ENCODE results near the gene TUBB2A.
"Not testable (repeated sequence)": the region's sequence is repeated elsewhere in the genome, so short reads cannot be mapped to it uniquely, and the experiment has no call there.

Gene TUBB2A

DNA sequence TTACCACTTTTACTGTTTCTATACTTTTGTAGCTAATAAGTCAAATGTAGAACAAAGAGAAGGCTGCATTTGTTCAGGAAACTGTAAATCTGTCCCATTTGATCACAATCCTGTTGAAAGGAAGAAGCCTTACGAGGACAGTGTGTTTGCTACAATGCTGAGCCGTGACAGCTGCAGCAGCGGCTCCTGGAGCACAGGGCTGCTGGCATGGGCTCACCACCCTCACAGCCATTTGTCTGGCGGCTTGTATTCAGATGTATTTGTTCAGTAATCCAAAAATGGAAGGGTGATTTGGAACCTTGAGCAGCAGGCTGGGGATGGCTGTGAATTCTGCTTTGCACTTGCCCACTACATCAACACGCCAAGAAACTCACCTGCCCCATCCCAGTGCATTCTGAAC, 5.7 kb downstream of the TUBB2A start:
- DNase-seq = no peak

DNA sequence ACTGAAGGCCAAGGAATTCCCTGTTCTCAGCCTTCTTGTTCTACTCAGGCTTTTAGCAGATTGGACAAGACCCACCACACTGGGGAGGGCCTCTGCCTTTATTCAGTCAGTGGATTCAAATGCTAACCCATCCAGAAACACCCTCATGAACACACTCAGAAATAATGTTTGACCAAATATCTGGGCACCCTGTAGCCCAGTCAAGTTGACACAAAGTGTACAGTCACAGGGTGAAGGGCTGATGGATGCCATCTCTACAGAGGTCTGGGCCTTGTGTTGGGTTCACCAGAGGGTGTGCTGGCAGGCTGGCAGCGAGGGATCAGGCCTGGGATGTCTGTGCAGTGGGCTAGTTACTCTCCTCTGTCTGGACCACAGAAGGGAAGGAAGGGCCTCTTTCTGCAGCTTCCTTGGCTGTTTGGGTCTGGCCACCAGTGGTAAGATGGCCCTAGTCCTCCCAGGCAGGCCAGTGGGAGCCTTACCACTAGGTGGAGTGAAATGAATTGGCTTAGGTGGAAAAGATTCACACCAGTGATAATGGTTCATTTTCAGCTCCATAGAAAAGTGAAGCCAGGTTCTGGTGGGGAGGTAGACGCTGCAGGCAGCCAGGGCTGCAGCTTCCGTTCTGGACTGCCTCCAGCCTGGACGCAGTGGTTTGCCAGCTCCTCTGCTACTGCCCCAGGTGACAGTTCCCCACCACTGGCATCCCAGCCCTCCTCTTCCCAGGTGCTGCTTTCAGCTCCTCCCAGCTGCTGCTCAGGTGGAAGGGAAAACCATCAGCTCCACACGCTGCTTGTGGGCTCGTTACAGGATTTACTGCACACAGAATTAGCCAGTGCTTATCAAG, 9.2 kb downstream of the TUBB2A start:
- no peak for DNase-seq

DNA sequence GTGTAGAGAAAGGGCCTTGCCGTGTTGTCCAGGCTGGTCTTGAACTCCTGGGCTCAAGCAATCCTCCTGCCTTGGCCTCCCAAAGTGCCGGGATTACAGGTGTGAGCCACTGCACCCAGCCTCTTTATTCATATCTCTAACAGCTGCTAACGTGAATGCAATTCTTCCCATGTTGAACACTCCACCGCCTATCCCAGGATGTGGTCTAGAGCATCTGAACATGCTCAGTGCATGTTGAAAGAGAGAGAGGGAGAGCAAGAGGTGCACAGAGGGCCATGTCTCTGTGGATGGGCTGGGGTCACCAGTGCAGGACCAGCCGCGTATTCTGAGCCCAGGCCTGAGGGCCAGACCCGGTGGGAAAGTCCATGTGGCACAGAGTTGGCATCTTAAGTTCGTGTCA, 12.8 kb downstream of the TUBB2A start:
- DNase-seq = no peak

DNA sequence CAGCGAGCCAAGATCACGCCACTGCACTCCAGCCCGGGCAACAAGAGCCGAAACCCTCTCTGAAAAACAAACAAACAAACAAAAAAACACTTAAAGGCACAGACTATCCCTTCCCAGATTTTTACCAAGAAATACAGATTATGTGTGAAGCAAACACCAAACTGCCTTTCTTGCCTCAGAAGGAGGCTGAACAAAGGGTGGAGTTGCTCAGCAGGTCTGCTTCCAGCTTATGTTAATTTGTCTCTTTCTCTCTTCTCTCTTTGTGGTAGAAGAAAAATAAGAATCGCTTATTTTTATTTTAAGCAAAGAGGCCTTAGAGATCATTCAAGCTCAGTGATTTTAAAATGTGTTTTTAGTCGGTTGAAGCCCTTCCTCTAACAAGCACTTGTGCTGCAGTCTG, 14.2 kb downstream of the TUBB2A start:
- no peak for DNase-seq

DNA sequence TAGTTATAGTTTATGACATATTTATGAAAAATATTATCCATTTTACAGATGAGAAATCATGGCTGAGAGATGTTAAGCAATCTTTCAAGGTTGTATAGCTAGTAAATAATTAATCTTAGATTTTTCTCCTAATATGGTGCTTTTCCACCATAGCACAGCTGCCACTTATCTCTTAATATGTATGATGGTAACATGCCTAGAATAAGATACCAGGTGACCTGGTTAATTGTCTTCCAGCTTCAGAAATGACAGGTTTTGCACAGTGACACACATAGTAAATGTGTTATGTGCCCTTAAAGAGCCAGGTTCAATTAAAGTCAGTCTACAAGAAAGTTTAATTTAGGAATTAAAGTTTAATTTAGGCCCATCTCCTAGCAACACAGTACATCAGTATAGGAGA, 14.8 kb downstream of the TUBB2A start:
- DNase-seq = no peak

DNA sequence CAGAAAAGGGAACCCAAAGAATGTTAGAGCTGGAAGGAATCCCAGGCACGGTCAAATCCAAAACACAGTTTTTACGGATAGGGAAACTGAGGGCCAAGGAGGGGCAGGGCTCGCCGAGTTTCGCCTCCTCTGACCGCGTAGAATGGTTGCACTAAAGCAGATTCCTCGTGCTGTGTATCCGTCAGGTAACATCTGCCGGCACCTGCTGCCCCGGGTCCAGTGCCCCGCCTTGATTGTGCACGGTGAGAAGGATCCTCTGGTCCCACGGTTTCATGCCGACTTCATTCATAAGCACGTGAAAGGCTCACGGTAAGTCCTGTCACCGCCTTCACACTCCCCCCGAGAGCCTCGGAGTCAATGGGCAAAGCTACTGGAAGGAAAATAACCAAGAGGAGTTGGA, 17.1 kb downstream of the TUBB2A start:
- DNase-seq = no peak

DNA sequence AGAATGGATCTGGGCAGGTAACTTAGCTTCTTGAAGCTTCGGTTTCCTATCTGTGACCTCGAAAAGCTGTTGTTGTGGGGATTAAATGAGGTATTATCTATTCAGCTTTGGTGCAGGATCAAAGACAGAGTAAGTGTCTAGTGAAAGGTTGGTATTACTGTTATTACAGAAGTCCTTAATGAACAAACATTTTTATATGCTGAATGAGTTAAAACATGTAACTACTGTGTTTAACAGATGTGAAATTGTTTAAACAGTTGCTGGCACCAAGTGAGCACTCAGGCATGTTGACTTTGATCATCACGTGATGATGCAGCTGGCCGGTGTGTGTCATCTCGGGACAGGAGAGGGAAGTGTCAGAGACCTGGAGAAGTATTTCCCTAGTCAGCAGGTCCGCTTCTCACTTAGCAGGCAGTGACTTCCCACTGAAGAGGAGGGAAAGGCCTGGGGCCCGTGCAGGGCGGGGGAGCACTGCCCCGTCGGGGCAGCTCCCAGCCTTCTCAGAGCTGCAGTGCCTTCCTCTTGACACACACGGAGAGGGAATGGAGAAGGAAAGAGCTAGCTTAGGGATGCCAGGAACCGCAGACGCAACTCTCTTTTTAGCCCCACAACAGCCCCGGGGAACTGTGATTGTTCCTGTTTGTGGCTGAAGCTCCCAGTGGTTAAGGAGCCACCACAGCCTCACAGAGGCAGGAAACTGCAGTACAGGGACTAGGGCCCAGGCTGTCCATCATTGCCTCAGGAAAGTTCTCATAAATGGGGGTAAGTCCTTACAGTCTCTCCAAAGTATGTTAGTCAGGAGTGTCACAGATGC, 18.0 kb downstream of the TUBB2A start:
- DNase-seq = no peak

DNA sequence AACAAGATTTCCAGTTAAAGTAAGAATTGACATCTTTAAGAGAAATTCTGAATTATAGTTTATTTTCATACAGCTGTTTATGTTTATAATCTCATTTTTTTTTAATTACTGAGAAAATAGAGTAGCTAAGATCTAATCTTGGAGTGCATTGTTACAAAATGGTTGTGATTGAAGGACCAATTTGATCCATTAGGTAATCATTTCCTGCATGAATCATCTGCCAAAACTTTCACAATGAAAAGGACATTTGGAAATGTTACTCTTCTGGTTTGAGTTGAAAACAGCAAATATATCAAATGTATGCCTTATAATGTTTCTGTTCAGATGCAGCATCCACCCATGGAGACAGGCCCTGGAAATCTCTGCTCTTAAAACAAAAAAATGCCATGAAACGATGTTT, 19.0 kb downstream of the TUBB2A start:
- no peak for DNase-seq

DNA sequence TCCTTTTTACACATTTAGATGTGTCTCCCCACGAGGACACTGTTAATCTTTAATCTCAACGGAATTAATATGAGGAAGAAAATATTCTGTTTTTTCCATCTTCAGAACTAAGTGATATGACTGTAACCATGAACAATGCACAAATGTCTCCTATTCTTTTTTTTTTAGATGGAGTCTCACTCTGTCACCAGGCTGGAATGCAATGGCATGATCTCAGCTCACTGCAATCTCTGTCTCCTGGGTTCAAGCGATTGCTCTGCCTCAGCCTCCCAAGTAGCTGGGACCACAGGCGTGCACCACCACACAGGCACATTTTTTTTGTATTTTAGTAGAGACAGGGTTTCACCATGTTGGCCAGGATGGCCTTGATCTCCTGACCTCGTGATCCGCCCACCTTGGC, 19.5 kb downstream of the TUBB2A start:
- not testable (repeated sequence) for DNase-seq

DNA sequence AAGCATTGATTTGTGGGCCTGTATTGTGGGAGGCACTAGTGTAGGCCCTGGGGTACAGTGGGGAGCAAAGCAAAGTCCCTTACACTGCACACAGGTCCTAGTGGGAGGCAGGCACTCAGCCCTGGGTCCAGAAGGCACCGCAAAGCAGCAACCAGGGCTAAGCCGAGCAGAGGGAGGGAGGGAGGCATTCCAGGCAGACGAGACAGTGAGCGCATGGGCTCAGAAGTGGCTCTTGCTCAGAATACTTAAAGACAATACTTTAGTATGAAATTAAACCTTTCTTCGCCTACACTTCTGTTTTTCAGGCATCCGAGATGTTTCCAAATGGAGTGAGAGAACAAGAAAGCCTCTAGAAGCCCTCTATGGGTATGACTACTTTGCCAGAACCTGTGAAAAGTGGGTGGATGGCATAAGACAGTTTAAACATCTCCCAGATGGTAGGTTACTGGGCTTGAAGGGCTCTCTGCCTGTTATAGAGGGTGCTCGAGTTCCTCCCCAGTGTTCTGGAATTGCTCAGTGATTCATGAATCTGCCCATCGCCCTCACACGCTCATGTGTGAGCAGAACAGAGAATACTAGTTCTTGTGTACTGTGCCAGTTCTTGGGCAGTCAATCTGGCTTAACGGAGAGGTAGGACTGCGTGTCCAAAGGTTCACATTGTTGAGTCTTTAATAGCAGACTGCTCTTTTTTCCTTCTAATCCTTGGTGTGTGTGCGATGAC, 20.1 kb downstream of the TUBB2A start:
- no peak for DNase-seq

DNA sequence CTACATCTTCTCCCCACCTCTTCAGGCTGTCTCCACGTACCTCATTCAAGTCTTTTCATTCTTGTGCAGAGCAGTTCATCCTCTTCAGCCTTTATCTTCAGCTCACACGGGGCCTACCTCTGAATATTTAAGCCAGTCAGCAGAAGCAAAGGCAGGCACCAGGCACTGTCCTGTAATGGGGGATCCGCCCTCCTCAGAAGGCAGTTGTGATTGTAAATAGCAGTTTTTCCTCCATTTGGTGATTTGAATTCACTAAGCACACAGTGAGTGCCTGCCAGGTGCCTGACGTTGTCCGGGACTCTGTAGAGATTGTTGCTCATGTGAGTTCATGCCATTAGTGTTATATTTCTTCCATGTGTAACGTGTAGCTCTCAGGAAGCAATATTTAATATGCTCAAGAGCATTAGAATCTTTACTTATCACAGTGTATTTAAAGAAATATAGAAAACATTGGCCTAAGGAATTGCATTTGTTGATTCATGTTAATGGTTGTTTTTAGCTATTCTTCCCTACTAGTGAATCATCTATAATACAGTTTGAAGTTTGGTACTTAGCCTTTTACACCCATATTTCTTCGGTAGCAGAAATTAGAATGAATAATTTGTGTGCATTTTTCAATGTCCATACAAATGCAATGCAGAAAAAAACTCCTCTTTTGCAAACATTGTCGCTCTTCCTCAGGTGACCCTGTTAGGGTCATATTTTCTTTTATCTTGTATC, 20.9 kb downstream of the TUBB2A start:
- DNase-seq = no peak

DNA sequence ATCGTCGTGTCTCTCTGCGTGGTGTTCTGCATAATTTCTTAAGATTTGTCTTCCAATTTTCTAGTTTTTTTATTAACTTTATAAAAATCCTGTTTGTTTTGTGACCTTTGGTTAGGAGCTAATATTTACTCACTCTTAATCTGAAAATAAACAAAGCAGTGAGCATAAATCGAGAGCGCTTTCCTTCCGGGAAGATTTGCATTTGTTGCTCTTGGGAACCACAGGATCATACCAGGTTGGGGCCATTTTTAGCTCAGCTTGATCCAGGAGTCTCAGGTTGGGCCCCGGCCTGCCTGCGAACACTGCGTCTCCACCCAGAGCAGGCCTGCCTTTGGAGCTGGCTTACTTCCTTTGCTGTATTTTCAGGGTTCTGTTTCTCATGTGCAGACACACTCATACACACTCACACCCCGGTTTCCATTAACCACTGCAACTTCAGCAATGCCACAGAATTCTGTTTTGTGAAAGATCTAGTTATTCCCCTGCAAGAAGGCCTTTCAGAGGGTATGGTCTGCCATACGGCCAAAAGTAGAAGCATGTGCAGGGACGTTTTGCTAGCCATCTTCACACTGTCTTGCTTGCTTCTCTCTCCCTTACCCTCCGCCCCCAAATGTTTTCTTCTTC, 21.6 kb downstream of the TUBB2A start:
- no peak for DNase-seq

DNA sequence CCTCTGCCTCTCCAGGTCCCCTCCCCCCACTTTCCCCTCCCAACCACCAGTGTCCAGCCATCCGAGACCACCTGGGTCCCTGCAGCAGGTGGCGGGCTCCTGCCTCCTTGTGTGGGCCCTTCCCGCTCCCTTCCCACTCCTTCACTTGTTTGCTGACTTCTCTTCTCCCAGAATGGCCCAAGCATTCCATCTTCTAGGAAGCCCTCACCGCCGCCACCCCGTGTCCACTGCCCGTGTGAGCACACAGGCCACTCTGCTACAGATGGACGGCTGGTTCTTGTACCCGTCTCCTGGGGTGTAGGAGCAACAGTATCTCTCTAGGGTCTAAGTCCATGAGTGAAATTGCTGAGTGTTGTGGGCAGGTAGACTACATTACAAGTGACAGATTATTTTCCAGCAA, 23.8 kb downstream of the TUBB2A start:
- no peak for DNase-seq

DNA sequence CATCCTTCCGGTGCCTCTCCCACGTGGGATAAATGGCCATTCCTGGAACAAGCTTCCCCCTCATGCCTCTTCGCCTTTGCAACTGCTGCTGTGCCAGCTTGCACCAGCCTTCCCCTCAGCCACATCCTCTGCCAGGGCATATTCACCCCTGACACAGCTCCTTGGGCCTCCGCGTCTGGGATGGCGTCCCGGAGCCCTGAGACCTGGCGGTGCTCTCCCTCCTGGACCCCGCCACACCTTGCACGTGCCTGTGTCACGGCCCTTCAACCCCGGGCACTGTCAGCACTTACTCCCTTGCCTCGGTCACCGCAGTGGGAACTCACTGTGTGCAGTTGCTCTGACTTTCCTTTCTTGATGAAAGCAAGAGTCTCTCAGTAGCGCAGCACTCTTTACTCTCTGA, 25.6 kb downstream of the TUBB2A start:
- DNase-seq = no peak

DNA sequence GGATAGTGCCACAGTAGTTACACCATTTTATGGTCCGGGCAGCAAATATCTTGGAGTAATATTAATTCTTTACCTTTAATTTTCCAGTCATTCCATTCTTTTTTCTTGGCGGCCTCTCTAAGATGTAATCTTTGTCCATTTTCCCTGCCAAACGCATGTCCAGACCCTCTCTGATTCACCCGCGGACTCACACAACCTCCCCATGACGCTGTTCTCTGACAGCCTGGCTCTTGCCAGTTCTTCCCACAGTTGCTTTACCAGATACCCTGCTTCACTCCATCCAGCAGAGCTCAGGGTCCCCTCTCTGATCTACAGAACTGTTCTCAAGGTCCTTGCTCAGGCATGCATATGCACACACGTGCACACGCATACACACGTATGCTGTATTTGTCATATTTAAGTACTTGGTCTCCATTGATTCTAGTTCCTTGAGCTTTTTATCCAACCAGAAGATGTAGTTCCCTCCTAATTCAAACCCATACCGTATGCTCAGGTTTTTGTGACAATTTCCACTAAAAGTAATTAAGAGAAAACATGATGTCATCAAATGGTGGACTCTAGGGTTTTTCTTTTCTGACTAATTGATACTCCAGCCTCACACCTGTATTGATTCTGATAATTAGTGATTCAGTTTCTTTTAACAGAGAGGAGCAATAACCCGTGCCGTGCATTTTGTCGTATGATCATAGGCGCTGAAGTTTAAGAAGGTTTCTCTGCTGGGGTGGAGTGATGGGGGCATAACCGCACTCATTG, 28.8 kb downstream of the TUBB2A start:
- DNase-seq = no peak

DNA sequence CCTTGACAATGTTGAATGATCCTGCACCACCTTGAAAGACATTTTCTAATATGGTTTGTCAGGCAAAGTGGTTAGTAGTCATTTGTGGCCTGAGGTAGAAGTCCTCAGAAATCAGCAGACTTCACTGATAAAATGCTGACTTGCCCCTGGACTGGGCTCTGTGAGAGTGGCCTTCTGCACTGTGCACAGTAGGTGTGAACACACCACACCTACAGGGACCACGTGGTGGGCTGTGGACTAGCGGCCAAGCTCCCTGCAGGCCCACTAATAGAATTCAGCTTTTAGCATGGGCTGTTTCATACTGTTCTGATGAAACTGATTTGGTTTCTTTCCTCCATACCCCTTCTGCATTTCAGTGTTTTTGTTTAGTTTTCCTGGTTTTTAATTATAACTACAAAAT, 31.5 kb downstream of the TUBB2A start:
- DNase-seq = no peak

DNA sequence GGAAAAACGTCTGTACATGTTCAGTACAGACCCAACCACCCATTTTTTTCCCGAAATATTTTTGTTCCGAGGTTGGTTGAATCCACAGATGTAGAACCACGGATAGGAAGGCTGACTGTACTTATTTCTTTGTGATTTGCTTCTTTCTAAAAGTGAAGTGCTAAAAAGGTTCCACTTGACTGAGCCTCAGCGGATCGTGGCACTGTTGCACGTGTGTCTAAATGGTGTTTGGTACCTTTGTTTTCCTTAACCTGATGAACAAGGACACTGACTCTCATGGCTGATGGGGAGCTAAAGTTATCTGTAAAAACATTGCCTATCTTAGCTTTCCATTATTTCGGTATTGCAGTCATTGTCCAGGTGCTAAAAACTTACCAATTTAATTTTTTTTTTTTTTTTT, 32.7 kb downstream of the TUBB2A start:
- DNase-seq = no peak

DNA sequence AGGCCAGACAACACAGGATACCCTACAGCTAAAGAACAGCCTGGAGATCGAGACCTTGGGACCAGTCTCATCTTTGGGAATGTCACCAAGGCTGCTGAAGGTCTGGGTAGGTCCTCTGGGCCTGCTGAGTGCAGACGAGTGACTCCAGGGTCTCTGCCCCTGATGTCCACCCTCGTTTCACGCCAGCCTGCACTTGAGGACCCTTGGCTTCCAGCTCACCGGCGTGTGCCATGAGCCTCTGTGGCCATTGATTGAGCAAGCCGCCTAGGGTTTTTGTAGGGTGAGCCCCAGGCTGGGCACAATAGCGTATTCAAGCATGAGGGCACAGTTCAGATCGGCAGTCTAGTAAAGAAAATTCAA, 34.5 kb downstream of the TUBB2A start:
- DNase-seq = no peak

DNA sequence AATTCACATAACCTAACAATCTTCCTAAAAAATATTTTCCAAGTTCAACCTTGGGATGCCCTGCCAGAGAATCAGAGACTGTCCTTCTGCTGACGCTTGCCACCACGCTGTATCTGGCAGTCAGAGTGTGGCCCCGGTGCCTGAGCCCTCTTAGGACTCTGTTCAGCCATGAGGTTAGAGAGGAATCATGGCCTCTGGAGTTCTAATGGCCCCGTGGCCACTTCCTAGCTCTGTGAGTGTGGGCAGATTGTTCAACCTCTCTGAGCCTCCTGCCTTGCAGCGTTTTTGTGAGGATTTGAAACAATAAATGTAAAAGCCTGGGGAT, 36.6 kb downstream of the TUBB2A start:
- no peak for DNase-seq

DNA sequence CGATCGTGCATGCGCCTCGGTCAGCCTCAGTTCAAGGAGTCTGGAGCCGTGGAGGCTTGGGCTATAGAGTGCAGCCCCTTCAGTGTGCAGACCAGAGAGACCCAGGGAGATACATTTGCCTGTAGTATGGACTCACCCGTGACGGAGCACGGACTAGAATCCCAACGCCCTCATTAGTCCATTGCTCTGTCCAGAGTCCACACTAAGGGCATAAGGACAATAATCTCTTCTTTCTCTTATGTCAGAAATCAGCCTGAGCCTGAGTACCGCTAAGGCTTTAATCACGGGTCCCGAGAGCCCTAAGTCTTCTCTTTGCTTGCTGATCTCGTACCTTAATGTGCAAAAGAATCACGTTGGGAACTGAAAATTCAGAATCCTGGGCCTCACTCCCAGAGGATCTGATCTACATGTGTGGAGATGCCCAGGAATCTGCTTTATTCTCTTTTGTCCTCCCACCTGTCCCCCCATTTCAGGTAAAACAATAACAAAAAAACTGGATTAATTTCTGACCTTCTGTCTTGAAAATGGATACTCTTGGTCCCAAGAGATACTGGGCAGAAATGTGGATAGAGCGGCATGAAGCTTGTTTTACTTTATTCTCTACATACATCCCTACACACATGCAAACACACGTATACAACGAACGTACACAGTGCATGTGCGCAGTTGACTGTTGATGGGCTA, 38.2 kb downstream of the TUBB2A start:
- DNase-seq = no peak

DNA sequence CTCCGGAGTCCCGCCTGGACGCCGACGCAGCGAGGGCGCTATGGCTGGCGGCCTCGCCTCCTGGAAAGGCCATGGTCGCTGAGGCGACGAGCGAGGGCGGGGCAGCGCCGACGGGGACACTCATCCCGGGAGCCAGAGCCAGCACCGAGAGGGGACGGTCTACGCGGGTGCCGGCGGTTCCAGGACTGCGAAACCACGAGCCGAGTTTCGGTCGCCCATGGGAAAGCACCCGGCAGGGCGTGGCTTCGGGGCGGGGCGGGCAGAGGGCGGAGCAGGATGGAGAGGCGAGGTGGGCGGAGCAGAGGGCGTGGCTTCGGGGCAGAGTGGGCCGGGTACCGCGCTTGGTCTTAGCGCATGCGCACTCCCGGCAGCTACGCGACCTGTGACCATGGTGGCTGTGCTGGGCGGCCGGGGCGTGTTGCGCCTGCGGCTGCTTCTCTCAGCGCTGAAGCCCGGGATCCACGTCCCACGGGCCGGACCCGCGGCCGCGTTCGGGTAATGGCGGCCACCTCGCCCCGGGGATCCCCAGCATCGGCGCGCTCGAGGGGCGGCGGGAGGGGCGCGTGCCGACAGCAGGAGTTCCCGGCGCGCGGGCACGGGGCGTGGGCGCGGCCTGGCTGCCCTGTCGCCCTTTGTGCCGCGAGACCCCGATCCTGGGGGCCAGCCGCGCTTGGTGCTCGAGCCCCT, 38.8 kb downstream of the TUBB2A start, which contains the start of gene BPHL:
BPHL (plus strand) TSS at position 359 of the 687 bp plus-strand sequence; CDS start at position 389, 30 bp downstream.
- DNase-seq = peak; percentile 99
